IPS-15b (cell line): ENCODE data around the gene ASF1B.
A peak's percentile ranks its signal among the peaks of the same experiment; 100 is the strongest.

ENCODE experiments used
- H3K27me3 ChIP-seq: one replicate; pipeline ENCODE4 v1.6.1; 2013; ENCODE audit warnings: low read length; ENCODE audit not compliant: control insufficient read depth, insufficient read depth
- H3K36me3 ChIP-seq: one replicate; pipeline ENCODE4 v1.6.1; 2013; ENCODE audit warnings: low read length; ENCODE audit not compliant: control insufficient read depth, insufficient read depth
- H3K4me1 ChIP-seq: one replicate; pipeline ENCODE4 v1.6.1; 2013; ENCODE audit warnings: mild to moderate bottlenecking, low read length; ENCODE audit not compliant: control insufficient read depth, insufficient read depth
- H3K4me3 ChIP-seq: one replicate; pipeline ENCODE4 v1.5.1; 2013; ENCODE audit warnings: low read depth, low read length
- H3K9ac ChIP-seq: one replicate; pipeline ENCODE4 v1.6.1; 2013; ENCODE audit warnings: low read depth, mild to moderate bottlenecking, low read length
- H3K9me3 ChIP-seq: one replicate; pipeline ENCODE4 v1.6.1; 2013; ENCODE audit warnings: mild to moderate bottlenecking, low read length; ENCODE audit not compliant: control insufficient read depth, insufficient read depth

The ASF1B gene

DNA sequence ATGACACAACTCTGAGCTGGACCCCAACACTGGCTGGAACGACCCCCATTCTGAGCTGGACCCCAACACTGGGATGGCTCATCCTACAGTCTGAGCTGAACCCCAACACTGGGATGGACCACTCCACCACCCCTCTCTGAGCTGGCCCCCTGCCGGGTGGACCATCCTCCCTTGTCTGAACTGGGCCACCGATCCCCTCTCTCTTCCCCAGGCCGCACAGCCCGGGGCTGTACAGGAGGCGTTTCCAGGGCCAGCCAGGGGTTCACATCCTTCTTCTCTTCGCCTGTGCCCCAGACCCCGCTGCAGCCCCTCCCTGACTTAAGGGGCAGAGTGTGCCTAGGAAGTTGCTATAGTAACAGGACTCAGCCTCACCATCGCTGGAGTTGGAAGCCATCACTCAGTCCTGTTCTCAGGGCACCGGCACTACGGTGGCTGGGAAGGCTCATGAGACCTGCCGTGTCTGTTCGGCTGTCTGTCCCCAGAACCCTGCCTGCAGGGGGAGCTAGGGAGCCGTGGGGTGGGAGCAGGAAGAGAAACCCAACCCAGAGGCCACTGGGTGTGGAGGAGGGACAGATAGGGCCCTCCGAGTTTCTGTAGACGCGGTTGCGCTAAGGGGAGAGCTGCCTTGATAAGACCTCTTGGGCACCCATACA lies 22.5 kb downstream of the ASF1B start:
- Histone ChIP-seq H3K4me1 (peaks cover 17% of the 10 kb centered on the region), H3K9me3 (no peaks in the 10 kb centered on the region), H3K36me3 (peaks cover 2% of the 10 kb centered on the region), H3K9ac (no peak overlapping the region), H3K4me3 (no peak overlapping the region), H3K27me3 (no peaks in the 10 kb centered on the region)

DNA sequence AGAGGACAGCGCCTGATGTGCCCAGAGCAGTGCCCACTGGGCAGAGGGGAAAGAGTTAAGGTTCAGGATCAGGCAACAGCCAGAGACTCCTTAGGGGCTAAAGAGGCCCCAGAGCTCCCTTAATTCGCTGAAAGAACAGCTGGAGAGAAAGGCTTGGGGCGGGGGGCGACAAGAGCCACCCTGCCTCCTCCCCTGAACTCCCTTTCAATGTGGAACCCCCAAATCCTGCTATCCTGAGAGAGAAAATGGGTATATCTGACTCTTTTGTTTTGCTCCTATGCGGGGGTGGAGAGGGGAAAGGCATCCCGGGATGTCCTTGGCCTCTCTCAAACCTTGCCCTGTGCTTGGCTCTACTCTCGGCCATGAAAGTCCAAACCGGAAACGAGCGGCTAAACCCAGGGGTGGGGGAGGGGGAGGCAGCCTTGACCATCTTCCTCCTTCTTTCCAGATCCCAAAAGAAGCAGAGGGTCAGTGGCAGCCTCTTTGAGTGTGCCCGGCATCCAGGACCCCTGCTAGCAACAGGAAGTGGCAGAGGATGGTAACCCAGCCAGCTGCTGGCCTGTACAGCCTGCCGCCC lies 23.5 kb downstream of the ASF1B start:
- Histone ChIP-seq H3K9ac (peak overlapping the region; percentile 12), H3K36me3 (peaks cover 2% of the 10 kb centered on the region), H3K4me1 (peaks cover 17% of the 10 kb centered on the region), H3K27me3 (no peaks in the 10 kb centered on the region), H3K9me3 (no peaks in the 10 kb centered on the region), H3K4me3 (no peak overlapping the region)

DNA sequence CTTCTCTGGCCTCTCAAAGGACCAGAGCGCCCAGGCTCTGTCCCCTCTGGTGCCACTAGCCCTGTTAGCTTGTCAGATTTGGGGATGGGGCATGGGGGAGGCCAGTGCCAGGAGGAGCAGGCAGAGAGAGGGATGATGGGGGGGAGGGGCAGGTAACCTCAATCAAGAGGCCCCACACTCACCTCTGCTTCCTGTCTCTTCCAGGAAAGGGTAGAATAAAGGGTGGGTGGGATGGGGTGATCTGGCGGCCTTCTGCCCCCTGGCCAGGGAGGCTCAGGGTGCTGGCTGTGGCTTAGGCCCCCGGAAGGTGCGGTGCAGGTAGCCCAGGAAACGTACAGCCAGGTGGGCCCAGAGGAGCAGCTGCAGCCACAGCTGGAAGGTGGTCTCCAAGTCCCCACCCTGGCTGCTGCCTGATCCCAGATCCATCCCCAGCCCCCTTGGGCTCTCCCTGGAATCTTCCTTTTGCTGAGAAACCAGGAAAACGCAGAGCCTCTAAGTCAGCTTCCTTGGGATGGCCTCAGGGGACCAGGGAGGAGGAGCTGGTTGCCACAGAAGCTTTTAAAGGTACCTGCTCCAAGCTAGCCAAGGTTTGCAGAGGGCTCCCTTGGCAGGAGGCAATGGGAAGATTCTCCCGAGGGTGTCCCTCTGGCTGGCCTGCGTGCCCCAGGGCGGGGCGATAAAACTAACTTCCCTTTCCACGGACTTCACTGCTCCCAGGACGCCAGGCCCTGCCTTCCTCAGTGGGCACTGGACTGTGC lies 24.2 kb downstream of the ASF1B start:
- H3K4me1 ChIP-seq, result peaks cover 17% of the 10 kb centered on the region
- H3K4me3 ChIP-seq, result no peak overlapping the region
- no peaks in the 10 kb centered on the region for H3K27me3 ChIP-seq
- peaks cover 1% of the 10 kb centered on the region for H3K36me3 ChIP-seq
- H3K9me3 ChIP-seq, result no peaks in the 10 kb centered on the region
- H3K9ac ChIP-seq, result no peak overlapping the region

DNA sequence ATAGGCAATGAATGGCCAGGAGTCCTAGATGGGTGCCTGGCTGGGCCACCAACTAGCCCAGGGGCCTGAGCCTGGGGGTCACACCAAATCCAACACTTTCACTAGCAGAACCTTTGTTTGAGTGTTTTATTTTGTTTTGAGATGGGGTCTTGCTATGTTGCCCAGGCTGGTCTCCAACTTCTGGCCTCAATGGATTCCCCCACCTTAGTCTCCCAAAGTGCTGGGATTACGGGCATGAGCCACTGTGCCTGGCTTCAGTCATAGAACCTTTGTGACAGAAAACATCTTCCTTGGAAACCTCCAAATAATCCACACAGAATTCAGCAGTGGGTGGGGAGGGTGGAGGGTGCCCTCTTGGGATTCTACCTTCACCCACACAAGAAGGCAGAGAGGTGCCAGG lies 24.9 kb downstream of the ASF1B start:
- Histone ChIP-seq H3K9me3 (no peaks in the 10 kb centered on the region), H3K27me3 (no peaks in the 10 kb centered on the region), H3K4me3 (no peak overlapping the region), H3K9ac (no peak overlapping the region), H3K36me3 (no peaks in the 10 kb centered on the region), H3K4me1 (peaks cover 16% of the 10 kb centered on the region)

DNA sequence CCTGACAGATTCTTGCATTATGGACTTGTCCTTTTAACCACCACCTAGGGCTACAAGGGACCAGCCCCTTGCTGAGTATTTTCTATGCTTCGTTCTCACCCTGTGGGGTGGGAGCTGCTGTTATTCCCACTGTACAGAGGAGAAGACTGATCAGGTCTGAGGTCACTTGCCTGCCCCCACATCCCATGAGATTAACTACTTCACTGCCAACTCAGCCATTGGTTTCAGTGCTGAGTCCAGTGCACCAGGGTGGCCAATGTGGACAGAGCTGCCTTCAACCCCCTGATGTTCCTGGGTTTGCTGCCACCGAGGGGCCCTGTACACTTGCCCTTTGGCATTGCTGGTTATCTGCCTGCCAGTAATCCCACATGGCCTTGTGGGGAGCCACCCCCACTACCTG lies 25.7 kb downstream of the ASF1B start:
- Histone ChIP-seq H3K36me3 (no peaks in the 10 kb centered on the region), H3K9ac (no peak overlapping the region), H3K4me1 (peaks cover 13% of the 10 kb centered on the region), H3K9me3 (no peaks in the 10 kb centered on the region), H3K4me3 (no peak overlapping the region), H3K27me3 (no peaks in the 10 kb centered on the region)

DNA sequence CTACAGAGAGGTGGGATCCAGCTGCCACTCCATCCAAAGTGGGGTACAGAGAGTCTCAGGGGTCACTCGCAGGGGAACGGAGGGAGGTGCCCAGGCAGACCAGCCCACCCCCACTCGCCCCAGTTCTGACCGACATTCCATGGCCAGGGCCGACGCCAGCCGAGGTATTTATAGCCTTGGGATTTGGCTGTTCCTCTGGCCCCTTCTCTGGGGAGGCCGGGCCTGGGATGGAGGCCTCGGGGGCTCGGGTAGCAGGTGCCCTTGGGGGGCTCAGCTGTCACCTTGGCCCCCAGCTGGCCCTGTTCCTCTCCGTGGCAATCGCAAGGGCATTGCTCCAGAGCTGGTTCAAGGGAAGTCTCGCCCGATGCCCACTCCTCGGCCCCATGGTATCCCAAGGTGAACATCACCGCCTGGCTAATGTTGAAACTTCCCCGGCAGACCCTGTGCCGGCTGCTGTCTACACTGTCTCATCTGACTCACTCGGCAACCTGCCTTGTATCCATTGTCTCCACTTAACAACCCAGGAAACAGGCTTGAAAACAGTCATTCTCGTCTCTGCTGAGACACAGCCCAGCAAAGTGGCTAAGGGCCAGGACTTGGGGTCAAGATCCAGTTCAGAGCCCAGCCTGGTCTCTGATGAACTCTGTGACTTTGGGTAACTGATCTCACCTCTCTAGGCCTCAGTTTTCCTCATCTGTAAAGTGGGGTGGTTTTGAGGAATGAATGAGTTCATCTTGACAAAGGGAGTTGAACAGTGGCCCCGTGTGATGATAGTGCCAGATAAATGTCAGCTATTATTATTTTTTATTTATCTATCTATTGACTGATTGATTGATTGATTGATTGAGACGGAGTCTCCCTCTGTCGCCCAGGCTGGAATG lies 28.6 kb downstream of the ASF1B start:
- Histone ChIP-seq H3K4me1 (peaks cover 7% of the 10 kb centered on the region), H3K36me3 (peaks cover 4% of the 10 kb centered on the region), H3K9me3 (no peaks in the 10 kb centered on the region), H3K9ac (no peak overlapping the region), H3K4me3 (no peak overlapping the region), H3K27me3 (no peaks in the 10 kb centered on the region)

DNA sequence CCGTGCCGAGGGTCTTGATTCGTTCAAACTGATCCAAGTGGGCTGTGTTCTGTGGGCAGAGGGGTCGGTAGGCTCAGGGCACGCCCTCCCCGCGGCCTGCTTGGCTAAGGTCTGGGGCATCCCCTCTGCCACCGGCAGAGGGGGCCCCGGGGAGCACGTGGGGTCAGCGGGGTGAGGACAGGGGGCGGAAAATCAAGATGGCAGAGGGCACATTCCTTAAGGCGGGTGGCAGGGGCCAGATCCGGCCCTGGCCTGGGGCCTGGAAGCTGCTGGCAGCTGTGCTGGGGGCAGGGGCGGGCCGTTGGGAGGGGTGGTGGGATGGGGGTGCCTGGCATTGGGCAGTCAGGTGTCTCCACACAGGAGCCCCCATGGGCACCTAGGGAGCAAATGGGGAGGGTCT lies 29.5 kb downstream of the ASF1B start:
- Histone ChIP-seq H3K36me3 (peaks cover 6% of the 10 kb centered on the region), H3K9me3 (no peaks in the 10 kb centered on the region), H3K9ac (no peak overlapping the region), H3K4me1 (no peaks in the 10 kb centered on the region), H3K4me3 (no peak overlapping the region), H3K27me3 (no peaks in the 10 kb centered on the region)

DNA sequence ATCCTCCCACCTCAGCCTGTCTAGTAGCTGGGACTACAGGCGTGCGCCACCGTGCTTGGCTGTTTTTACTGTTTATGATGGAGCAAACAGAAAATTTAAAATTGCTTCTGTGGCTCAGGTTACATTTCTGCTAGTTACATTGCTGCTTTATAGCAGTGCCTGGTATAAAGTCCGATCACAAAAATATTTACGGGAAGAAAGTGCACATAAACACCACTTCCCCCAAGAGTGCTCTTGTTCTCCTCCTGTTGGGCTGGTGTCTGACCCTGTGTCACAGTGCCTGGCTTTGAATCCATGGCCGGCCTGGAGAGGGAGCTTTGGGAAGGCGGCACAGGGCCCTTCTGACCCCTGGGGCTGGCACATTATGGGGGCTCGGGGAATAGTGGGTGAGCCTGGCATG lies 30.7 kb downstream of the ASF1B start:
- no peaks in the 10 kb centered on the region for H3K27me3 ChIP-seq
- no peaks in the 10 kb centered on the region for H3K9me3 ChIP-seq
- no peaks in the 10 kb centered on the region for H3K4me1 ChIP-seq
- H3K9ac ChIP-seq, result no peak overlapping the region
- H3K36me3 ChIP-seq, result peaks cover 6% of the 10 kb centered on the region
- H3K4me3 ChIP-seq, result no peak overlapping the region

DNA sequence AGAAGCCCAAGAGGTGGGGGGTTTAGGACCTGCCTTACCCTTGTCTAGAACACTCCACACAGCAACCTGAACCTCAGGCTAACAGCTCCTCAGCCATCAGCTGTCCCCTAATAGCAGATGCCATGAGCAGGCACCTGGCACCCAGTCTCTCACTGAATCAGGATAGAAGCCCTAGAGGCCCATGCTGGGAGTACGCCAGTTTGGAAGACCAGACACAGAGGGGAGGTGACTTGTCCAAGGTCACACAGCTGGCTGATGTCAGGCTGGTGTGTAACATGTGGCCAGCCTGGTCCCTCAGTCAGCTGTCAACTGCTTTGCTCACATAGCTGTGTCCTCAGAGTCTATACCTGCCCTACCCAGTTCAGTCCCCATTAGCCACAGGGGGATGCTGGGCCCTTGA lies 33.1 kb downstream of the ASF1B start:
- Histone ChIP-seq H3K36me3 (peaks cover 6% of the 10 kb centered on the region), H3K9ac (no peak overlapping the region), H3K9me3 (no peaks in the 10 kb centered on the region)

DNA sequence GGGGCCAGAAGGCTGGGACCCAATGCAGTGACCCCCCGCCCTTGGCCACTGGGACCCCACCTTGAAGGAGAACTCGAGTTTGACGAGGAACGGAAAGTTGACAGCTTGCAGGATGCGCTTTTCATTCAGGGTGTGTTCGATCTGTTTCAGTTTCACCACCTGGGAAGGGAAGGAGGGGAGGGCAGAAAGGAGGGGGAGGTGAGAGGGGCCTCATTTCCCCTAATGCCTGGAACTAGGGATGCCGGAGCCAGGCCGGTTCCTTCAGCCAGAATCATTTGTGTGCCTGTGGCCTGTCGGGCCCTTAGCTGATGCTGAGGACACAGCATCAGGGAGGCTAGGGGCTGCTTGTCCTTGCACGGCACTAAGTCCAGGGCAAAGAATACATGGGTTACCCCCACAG lies 33.6 kb downstream of the ASF1B start:
- no peaks in the 10 kb centered on the region for H3K27me3 ChIP-seq
- H3K9me3 ChIP-seq, result no peaks in the 10 kb centered on the region
- H3K36me3 ChIP-seq, result peaks cover 6% of the 10 kb centered on the region
- no peak overlapping the region for H3K9ac ChIP-seq
- H3K4me3 ChIP-seq, result no peak overlapping the region
- H3K4me1 ChIP-seq, result no peaks in the 10 kb centered on the region

More for the DNA sequence above, 33.1 kb downstream of the ASF1B start:
- Histone ChIP-seq H3K4me3 (no peak overlapping the region), H3K27me3 (no peaks in the 10 kb centered on the region), H3K4me1 (no peaks in the 10 kb centered on the region)

DNA sequence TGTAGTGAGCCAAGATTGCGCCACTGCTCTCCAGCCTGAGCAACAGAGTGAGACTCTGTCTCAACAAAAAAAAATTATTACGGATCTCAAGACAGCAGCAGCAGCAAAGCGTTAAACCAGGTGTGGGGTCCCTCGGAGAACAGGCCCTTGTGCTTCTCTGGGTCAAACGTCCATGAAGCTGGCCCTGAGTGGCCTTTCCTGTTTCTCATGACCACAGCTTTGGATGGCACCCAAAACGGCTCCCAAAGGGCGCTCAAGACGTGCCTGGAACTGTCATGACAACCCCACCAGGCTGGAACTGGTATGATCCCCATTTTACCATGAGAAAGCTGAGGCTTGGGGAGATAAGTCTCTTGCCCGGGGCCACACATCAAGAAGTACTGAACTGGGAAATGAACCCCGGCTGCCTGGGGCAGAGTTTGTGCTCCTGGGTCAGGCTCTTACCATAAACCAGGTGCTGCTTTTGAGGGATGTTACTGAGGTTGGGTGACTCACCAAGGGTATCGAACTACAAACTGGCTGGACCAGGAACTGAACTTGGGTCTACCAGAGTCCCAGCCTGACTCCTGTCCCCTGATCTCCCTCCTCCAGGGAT lies 34.2 kb downstream of the ASF1B start:
- Histone ChIP-seq H3K27me3 (no peaks in the 10 kb centered on the region), H3K36me3 (peaks cover 6% of the 10 kb centered on the region), H3K9ac (no peak overlapping the region), H3K4me3 (no peak overlapping the region), H3K4me1 (no peaks in the 10 kb centered on the region), H3K9me3 (no peaks in the 10 kb centered on the region)
